Retinal pigment epithelial cell (primary cell): ENCODE results near the gene RAP1GDS1.

Experiments used
- DNase-seq: peaks from one replicate; pipeline ENCODE4 v3.0.0-alpha.2; 2010; ENCODE audit warnings: low read depth
- H3K4me3 ChIP-seq: 2 replicates; pipeline ENCODE4 v1.5.1; 2011; ENCODE audit warnings: mild to moderate bottlenecking, low read length, control low read depth, moderate library complexity
- TF ChIP-seq, protein P1 (sequence below): conservative IDR thresholded peaks from 2 replicates; pipeline ENCODE4 v1.5.1; 2011; ENCODE audit warnings: low read depth, low read length, control low read depth, inconsistent platforms

Gene RAP1GDS1

DNA sequence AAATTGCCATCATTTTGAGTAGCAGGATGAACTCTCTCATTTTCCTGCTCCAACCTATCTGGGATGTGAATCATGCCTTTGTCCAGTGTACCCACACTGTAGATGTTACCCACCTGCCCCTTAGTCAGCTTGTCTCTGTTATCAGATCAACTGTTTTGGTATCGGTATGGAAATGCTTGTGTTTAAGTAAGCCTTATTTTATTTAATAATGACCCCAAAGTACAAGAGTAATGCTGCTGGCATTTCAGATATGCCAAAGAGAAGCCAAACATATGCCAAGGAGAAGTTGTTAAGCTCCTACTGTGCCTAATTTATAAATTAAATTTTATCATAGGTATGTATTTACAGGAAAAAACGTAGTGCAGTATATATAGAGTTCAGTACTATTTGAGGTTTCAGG lies 18.6 kb upstream of the RAP1GDS1 start:
- no peak for DNase-seq
- TF ChIP-seq, protein P1, sequence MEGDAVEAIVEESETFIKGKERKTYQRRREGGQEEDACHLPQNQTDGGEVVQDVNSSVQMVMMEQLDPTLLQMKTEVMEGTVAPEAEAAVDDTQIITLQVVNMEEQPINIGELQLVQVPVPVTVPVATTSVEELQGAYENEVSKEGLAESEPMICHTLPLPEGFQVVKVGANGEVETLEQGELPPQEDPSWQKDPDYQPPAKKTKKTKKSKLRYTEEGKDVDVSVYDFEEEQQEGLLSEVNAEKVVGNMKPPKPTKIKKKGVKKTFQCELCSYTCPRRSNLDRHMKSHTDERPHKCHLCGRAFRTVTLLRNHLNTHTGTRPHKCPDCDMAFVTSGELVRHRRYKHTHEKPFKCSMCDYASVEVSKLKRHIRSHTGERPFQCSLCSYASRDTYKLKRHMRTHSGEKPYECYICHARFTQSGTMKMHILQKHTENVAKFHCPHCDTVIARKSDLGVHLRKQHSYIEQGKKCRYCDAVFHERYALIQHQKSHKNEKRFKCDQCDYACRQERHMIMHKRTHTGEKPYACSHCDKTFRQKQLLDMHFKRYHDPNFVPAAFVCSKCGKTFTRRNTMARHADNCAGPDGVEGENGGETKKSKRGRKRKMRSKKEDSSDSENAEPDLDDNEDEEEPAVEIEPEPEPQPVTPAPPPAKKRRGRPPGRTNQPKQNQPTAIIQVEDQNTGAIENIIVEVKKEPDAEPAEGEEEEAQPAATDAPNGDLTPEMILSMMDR, result no peak
- H3K4me3 ChIP-seq, result no peak overlapping the region

DNA sequence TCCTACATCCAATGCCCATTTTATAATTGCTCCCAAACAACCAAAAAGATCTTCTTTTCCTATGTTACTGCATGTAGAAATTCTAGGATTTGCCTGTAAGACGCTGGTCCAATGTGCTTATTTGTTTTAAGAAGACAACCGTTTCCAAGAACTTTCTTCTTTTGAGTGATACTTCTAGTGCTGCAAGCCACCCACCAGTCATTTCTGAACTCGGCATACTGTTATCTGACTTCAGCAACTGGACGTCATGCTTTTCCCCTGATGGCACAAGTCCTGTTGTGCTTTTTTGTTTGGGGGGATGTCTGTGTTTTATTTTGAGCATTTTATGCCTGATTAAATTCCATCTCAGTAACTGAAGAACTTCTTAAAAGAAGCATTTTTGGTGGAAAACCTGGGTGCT lies 16.0 kb upstream of the RAP1GDS1 start:
- TF ChIP-seq, protein P1, result no peak
- H3K4me3 ChIP-seq, result no peak overlapping the region
- DNase-seq, result no peak

DNA sequence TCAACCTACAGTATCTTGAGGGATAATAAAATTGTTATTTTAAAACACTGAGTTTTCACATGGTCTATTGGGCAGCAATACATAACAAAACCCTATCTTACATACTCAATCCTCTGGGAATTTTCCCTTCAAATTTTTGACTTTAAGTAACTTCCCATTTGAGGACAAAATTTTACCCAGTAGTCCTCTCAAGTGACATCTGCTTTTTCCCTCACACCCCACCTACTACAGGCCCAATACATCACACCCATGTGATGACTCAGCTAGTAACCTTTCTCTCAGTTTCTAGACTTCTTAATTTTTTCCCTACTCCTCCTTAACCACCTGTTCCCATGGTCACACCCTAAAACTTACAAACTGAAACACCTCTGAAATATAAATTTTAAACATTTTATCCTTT lies 12.2 kb upstream of the RAP1GDS1 start:
- DNase-seq, result no peak
- H3K4me3 ChIP-seq, result no peak overlapping the region
- TF ChIP-seq, protein P1, result no peak

DNA sequence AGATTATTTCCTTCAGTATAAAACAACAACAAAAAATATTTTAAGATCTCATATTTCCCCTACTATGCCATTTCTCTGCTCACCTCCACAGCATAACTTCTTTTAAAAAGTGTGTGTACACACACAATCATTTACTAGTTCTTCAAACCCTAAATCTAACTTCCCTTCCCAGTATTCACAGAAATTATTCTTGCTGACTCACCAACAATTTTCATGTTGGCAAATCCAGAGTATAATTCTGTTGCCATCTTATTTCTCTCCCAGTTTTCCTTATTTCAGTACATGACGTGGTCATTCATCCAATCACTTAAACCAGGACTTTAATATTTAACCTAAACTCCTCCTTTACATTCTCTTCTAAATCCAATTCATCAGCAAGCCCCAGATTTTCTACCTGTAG lies 11.4 kb upstream of the RAP1GDS1 start:
- TF ChIP-seq, protein P1, result no peak
- DNase-seq, result no peak
- H3K4me3 ChIP-seq, result no peak overlapping the region

DNA sequence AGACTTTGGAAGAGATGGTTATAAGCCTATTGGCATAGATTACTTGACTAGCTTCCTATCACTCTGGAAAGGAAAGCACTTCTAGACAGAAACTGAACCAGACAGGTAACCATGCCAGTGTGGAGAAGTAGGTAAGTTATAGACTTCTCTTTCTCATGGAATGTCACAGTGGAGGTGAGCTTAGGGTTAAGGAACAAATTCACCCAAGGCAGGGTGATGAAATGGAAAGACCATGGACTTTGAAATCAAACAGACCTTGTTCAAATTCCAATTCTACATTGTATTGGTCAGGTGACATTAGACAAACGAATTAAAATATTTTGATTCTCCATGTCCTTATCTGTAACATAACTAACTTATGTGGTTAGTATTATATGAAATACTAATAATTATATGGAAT lies 7.7 kb upstream of the RAP1GDS1 start:
- no peak for DNase-seq
- TF ChIP-seq, protein P1, result no peak
- no peak overlapping the region for H3K4me3 ChIP-seq

DNA sequence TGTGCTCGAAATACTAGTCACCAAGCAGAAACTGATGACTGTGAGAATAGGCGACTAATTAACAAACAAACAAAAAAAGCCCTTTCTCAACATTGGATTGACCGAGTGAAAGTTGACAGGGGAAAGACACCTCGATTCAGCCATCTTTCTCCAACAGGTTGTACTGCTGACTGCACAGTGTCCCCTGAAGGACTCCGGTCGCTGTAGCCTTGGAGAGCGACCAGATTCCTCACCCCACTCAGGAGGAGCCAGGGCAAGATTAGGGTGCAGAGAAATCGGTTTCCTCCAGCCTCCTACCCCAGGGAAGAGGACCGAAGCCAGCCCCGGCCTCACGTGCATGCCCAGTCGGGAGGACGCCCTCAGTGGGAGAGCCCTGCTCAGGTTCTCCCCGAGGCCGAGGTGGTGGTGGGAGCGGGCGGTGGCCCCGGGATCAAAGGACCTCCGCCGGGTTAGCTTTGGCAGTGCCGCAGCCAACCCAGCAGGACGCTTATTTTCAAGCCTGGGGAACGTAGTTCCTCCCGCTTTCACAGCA lies 1.1 kb upstream of the RAP1GDS1 start:
- H3K4me3 ChIP-seq, result peak overlapping the region; percentile 76
- no peak for DNase-seq
- TF ChIP-seq, protein P1, result no peak

DNA sequence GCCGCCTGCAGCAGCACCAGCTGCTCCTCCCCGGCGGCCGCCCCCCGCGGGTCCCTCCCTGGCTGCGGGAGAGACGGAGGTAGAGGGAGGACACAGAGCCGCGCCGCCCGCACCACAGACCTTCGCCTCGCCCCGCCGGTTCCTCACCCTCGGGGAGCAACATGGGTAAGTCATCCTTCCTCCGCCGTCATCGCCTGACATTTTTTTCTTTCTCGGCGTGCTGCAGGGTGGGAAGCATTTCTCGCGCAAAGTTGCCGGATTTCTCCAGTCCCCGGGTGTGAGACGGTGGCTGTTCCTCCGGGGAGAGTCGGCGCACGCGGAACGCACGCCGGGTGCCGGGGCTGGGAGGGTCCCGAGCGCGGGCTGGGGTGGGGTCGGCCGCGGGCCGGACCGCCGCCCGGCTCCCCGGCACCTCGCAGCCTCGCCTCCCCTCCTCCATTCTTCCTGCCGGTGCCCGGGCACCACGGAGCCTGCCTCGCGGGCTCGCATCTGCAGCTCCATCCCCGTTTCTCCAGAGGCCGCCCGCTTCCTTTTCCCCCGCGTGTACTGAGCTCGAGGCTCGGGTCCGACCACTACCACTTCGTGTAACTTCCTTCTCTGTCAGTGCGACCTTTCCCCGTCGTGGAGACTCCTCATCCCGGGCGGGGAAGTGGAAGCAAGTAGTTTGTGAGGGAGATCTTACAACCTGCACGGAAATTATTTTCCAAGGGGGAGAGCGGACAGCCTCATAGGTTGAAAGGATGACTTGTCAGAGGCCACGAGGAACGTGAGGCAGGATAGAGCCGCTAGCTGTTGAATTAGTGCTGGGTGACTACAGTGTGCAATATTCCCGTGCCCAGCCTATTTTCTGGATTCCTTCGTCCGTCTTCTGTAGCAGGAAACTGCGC lies 464 bp downstream of the RAP1GDS1 start:
- H3K4me3 ChIP-seq, result peak overlapping the region; percentile 73
- no peak for DNase-seq

More for the DNA sequence above, 464 bp downstream of the RAP1GDS1 start:
- TF ChIP-seq, protein P1, result no peak
